Erythroblast (primary cell): ENCODE measurements around the gene SNAI1.

Experiments used
- GATA1 ChIP-seq: IDR thresholded peaks from 2 replicates; pipeline ENCODE4 v1.6.1; 2011; ENCODE audit warnings: low read depth, mild to moderate bottlenecking, control low read depth, low read length, moderate library complexity
- POLR2A ChIP-seq: IDR thresholded peaks from 2 replicates; pipeline ENCODE4 v1.6.1; 2011; ENCODE audit warnings: mild to moderate bottlenecking, low read length

DNA sequence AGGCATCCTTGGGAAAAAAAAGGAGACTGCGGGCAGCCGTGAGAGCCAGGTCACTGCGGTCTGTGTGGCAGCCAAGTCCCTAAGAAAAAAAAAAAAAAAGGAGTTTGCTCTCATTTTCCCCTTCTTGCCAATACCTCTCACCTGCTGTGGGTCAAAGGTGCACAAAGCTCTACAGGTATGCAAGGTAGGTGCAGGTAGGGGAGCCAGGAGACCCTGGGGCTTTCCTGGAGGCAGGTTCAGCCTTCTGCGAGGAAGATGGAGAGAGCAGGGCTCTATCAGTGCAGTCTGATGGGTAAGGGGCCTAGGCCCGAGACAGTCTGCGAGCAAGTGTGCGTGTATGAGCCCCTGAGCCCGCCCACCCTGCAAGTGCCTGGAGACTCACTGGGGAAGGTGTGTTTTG lies 12.3 kb upstream of the SNAI1 start:
- no peak for TF ChIP-seq POLR2A
- no peak for TF ChIP-seq GATA1
